Femur (tissue), 1 donor: ENCODE measurements around the gene KBTBD3.
"Not testable (repeated sequence)": the region's sequence is repeated elsewhere in the genome, so short reads cannot be mapped to it uniquely, and the experiment has no call there.

Experiments used
- DNase-seq: peaks from one replicate; pipeline ENCODE4 v3.0.0-alpha.2; 2017

Gene KBTBD3

DNA sequence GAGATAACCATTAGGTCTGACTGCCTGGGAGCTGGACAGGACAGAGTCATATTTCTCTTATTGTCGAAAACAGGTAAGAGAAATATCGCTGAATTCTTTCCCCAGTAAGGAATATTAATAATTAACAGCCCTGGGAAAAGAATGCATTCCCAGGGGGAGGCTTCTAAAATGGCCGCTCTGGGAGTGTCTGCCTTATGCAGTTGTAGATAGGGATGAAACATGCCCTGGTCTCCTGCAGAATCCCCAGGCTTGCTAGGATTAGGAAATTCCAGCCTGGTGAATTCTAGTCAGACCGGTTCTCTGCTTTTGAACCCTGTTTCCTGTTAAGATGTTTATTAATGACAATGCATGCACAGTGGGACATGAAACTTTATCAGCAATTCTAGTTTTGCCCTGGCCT lies 74.1 kb downstream of the KBTBD3 start:
- DNase-seq, result not testable (repeated sequence)

- DNase-seq, result no peak
Observed at GRCh38 chr11:106001304-106002012, 75.7 kb downstream of the KBTBD3 start.
